Measurements from ENCODE around the gene C6orf132. TPM values are rescaled to one million over a fixed set of nuclear protein-coding genes. Genes with fewer than 3 reads are reported as not detected.

C6orf132 gene
- polyA plus RNA-seq, 2 donors, result 150 to 357 TPM

DNA sequence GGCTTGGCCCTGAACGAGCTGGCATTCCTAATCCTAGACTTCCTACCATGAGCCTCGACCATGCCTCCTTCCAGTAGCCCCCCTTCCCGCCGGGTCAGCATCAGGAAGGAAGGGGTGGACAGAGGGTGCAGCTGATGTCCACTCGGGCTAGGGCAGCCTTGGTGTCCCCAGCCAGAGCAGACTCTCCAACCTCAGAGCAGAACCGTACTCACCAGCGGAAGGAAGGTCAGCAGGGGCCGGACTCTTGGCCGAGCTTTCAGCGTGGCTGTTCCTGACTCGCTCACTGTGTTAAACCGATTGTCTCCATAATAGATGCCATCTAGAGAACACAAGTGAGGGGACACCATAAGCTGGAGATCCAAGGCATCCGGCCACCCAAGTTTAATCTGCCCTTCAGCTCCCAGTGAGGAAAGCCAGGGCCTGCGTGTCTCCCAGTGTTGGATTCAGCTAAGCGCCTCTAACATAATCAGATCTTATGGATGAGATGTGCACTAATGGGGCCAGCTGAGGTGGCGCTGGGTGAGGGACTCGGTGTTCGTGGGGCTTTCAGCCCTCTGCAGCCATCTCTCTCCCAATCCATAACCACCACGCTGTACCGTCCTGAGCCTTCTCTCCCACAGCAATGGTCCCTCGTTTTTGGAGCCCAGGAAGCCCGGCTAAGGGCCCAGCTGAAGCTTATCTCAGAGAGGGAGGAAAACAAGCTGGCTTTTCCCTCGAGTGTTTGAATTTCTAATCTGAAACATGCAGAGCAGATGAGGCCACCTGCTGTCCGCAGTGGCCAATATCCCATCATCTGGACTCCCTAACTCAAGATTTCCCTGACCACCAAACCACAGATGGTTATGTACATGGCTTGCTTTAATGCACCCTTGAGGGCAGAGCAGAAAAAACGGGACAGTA lies 13.7 kb downstream of the C6orf132 start:
- Histone ChIP-seq H3K27ac (ENCODE audit: low read depth in 2 of 2, low read length in 1 of 2) (peak overlapping the region in 1 of 2 donors; percentile 18), H3K36me3 (ENCODE audit: control insufficient read depth in 2 of 2, insufficient read depth in 2 of 2, low read length in 1 of 2) (peaks cover 0 to 33% of the 10 kb centered on the region in 2 donors), H3K4me1 (ENCODE audit: control insufficient read depth in 2 of 2, insufficient read depth in 2 of 2, low read length in 1 of 2) (peaks cover 5 to 15% of the 10 kb centered on the region in 2 donors), H3K27me3 (ENCODE audit: control insufficient read depth in 1 of 2, insufficient read depth in 2 of 2, low read length in 2 of 2) (no peaks in the 10 kb centered on the region), H3K4me3 (ENCODE audit: low read depth in 1 of 2, low read length in 2 of 2) (no peak overlapping the region), H3K9me3 (ENCODE audit: control insufficient read depth in 2 of 2, insufficient read depth in 1 of 2, low read depth in 1 of 2, low read length in 1 of 2) (no peaks in the 10 kb centered on the region)
- WGBS, 2 donors, result 79 to 82% methylated on average over 25 of the region's 25 CpGs

DNA sequence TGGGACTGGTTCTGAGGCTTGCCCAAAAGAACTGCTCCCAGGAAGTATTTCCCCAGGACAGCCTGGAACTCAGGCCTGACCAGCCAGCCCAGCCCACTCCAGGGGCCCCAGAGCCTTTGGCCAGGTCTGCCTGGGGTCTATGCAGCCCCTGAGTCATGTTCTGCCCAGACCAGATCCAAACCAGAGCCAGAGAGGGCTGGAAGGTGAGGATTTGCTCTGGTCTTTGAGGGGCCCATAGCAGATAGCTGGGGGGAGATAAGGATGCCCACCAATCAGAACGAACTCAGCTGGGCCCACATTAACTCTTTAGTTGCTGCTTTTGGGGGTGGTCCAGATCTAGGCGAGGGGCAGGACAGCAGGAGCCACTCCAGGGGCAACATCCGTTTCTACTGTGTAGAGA lies 16.8 kb downstream of the C6orf132 start:
- Histone ChIP-seq H3K9me3 (ENCODE audit: control insufficient read depth in 2 of 2, insufficient read depth in 1 of 2, low read depth in 1 of 2, low read length in 1 of 2) (no peaks in the 10 kb centered on the region), H3K4me3 (ENCODE audit: low read depth in 1 of 2, low read length in 2 of 2) (no peak overlapping the region), H3K36me3 (ENCODE audit: control insufficient read depth in 2 of 2, insufficient read depth in 2 of 2, low read length in 1 of 2) (peaks cover 0 to 30% of the 10 kb centered on the region in 2 donors), H3K27ac (ENCODE audit: low read depth in 2 of 2, low read length in 1 of 2) (peak overlapping the region; percentile 26 to 94), H3K27me3 (ENCODE audit: control insufficient read depth in 1 of 2, insufficient read depth in 2 of 2, low read length in 2 of 2) (no peaks in the 10 kb centered on the region), H3K4me1 (ENCODE audit: control insufficient read depth in 2 of 2, insufficient read depth in 2 of 2, low read length in 1 of 2) (peaks cover 5 to 29% of the 10 kb centered on the region in 2 donors)
- 69 to 73% methylated on average over 3 of the region's 3 CpGs for WGBS, 2 donors

DNA sequence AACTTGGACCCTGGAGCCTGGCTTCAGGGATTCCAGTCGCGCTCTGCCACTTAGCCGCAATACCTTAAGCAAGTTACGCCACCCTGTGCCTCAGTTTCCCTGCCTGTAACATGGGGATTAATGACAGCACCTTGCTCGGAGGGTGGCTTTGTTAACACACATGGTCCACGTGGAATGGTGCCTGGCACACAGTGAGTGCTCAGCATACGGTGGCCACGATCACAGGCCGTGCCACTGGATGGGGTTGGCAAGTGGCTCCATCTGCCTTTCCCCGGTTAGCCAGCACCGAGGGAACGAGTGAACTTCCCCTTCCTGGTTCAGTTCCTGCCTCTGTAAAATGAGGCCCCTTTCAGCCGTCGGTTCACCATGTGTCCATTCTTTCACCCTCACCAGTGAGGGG lies 17.2 kb downstream of the C6orf132 start:
- Histone ChIP-seq H3K27ac (ENCODE audit: low read depth in 2 of 2, low read length in 1 of 2) (peak overlapping the region; percentile 94 to 98), H3K4me1 (ENCODE audit: control insufficient read depth in 2 of 2, insufficient read depth in 2 of 2, low read length in 1 of 2) (peaks cover 4 to 29% of the 10 kb centered on the region in 2 donors)

GRCh38 chr6:42124223-42124836 lies 18.1 kb downstream of the C6orf132 start:
- no peaks in the 10 kb centered on the region for H3K27me3 ChIP-seq (ENCODE audit: control insufficient read depth in 1 of 2, insufficient read depth in 2 of 2, low read length in 2 of 2)

More for the DNA sequence above, 17.2 kb downstream of the C6orf132 start:
- peaks cover 0 to 28% of the 10 kb centered on the region in 2 donors for H3K36me3 ChIP-seq (ENCODE audit: control insufficient read depth in 2 of 2, insufficient read depth in 2 of 2, low read length in 1 of 2)
- no peaks in the 10 kb centered on the region for H3K9me3 ChIP-seq (ENCODE audit: control insufficient read depth in 2 of 2, insufficient read depth in 1 of 2, low read depth in 1 of 2, low read length in 1 of 2)
- no peaks in the 10 kb centered on the region for H3K27me3 ChIP-seq (ENCODE audit: control insufficient read depth in 1 of 2, insufficient read depth in 2 of 2, low read length in 2 of 2)
- no peak overlapping the region for H3K4me3 ChIP-seq (ENCODE audit: low read depth in 1 of 2, low read length in 2 of 2)
- WGBS, 2 donors, result 78 to 81% methylated on average over 14 of the region's 14 CpGs

DNA sequence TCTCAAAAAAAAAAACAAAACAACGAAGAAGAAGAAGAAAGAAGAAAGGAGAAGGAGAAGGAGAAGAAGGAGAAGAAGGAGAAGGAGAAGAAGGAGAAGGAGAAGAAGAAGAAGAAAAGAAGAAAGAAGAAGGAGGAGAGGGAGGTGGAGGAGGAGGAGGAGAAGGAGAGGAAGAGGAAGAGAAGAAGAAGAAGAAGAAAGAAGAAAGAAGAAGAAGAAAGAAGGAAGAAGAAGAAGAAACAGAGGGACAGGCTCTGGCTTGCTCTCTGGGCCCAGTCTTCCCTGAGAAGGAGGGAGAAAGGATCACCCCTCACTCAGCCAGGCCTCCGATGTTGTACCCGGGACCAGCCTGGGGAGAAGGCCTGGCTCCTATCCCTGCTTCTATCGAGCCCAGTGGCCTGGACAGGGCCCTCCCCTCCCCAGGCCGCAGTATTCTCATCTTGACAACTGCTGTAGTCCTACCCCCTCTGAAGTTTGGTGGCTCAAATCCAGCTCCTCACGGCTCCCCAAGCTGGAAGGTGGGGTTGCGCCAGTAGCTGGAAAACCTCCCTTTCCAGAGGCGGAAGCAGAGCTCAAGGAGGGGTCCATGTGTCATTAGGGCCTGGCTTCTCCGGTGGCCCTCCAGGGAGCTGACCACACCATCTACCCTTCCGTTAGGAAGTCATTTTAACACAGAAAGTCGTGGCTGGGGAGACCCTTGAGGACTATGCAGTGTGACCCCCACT lies 18.9 kb downstream of the C6orf132 start:
- WGBS, 2 donors, result 51 to 64% methylated on average over 11 of the region's 11 CpGs
- peaks cover 0 to 17% of the 10 kb centered on the region in 2 donors for H3K36me3 ChIP-seq (ENCODE audit: control insufficient read depth in 2 of 2, insufficient read depth in 2 of 2, low read length in 1 of 2)
- no peaks in the 10 kb centered on the region for H3K27me3 ChIP-seq (ENCODE audit: control insufficient read depth in 1 of 2, insufficient read depth in 2 of 2, low read length in 2 of 2)
- peaks cover under 1 to 29% of the 10 kb centered on the region in 2 donors for H3K4me1 ChIP-seq (ENCODE audit: control insufficient read depth in 2 of 2, insufficient read depth in 2 of 2, low read length in 1 of 2)
- no peak overlapping the region for H3K4me3 ChIP-seq (ENCODE audit: low read depth in 1 of 2, low read length in 2 of 2)
- peak overlapping the region; percentile 94 to 98 for H3K27ac ChIP-seq (ENCODE audit: low read depth in 2 of 2, low read length in 1 of 2)
- no peaks in the 10 kb centered on the region for H3K9me3 ChIP-seq (ENCODE audit: control insufficient read depth in 2 of 2, insufficient read depth in 1 of 2, low read depth in 1 of 2, low read length in 1 of 2)

More at GRCh38 chr6:42124223-42124836, 18.1 kb downstream of the C6orf132 start:
- Histone ChIP-seq H3K36me3 (ENCODE audit: control insufficient read depth in 2 of 2, insufficient read depth in 2 of 2, low read length in 1 of 2) (peaks cover 0 to 23% of the 10 kb centered on the region in 2 donors), H3K4me3 (ENCODE audit: low read depth in 1 of 2, low read length in 2 of 2) (no peak overlapping the region), H3K4me1 (ENCODE audit: control insufficient read depth in 2 of 2, insufficient read depth in 2 of 2, low read length in 1 of 2) (peaks cover 0 to 29% of the 10 kb centered on the region in 2 donors), H3K27ac (ENCODE audit: low read depth in 2 of 2, low read length in 1 of 2) (peak overlapping the region; percentile 94 to 98), H3K9me3 (ENCODE audit: control insufficient read depth in 2 of 2, insufficient read depth in 1 of 2, low read depth in 1 of 2, low read length in 1 of 2) (no peaks in the 10 kb centered on the region)
- 48 to 57% methylated on average over 9 of the region's 9 CpGs for WGBS, 2 donors

DNA sequence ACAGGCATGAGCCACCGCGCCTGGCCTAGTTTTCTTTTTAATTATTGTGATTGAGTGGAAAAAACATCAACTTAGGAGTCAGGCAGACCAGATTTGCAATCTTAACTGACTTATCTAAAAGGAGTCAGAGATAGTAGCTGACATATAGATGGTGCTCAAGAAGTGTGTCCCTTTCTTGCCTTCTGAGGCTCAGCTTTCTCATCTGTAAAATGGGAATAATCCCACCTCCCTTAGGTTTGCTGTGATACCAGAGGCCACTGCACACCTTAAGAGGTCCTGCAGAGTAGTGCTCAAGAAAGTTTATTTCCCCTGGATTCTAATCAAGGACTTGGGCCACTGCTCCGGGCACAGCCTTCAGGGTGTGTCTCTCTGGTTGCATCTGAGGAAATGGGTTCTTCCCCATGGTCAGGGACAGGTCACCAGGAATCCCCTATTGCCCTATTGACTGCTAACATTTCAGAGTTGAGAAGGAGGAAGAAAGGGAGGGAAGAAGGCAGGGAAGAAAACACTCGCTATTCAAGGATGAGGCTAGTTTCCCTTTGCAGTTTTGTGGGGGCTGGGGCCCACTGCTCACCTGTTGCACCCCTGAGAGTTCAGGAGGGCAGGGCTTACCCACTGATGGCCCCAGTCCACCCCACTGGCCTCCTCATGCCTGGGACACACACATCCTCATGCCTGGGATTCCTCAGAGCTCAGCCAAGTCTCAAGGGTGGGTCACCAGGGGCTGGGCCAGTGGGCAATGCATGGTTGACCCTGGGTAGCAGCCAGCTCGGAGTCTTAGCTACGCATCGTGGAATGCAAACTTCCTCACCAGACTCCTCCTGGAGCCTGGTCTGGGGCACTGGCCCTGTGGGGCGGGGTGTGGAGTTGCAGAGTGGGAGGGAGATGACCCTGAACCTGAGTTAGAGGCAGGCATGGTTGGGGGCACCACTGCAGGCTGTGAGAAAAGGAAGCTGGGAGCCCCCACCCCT lies 21.2 kb downstream of the C6orf132 start:
- 68 to 72% methylated on average over 8 of the region's 8 CpGs for WGBS, 2 donors
- Histone ChIP-seq H3K27ac (ENCODE audit: low read depth in 2 of 2, low read length in 1 of 2) (peak overlapping the region; percentile 67 to 92), H3K9me3 (ENCODE audit: control insufficient read depth in 2 of 2, insufficient read depth in 1 of 2, low read depth in 1 of 2, low read length in 1 of 2) (no peaks in the 10 kb centered on the region), H3K27me3 (ENCODE audit: control insufficient read depth in 1 of 2, insufficient read depth in 2 of 2, low read length in 2 of 2) (no peaks in the 10 kb centered on the region), H3K4me3 (ENCODE audit: low read depth in 1 of 2, low read length in 2 of 2) (no peak overlapping the region), H3K36me3 (ENCODE audit: control insufficient read depth in 2 of 2, insufficient read depth in 2 of 2, low read length in 1 of 2) (peaks cover 0 to 7% of the 10 kb centered on the region in 2 donors), H3K4me1 (ENCODE audit: control insufficient read depth in 2 of 2, insufficient read depth in 2 of 2, low read length in 1 of 2) (peaks cover 4 to 35% of the 10 kb centered on the region in 2 donors)

DNA sequence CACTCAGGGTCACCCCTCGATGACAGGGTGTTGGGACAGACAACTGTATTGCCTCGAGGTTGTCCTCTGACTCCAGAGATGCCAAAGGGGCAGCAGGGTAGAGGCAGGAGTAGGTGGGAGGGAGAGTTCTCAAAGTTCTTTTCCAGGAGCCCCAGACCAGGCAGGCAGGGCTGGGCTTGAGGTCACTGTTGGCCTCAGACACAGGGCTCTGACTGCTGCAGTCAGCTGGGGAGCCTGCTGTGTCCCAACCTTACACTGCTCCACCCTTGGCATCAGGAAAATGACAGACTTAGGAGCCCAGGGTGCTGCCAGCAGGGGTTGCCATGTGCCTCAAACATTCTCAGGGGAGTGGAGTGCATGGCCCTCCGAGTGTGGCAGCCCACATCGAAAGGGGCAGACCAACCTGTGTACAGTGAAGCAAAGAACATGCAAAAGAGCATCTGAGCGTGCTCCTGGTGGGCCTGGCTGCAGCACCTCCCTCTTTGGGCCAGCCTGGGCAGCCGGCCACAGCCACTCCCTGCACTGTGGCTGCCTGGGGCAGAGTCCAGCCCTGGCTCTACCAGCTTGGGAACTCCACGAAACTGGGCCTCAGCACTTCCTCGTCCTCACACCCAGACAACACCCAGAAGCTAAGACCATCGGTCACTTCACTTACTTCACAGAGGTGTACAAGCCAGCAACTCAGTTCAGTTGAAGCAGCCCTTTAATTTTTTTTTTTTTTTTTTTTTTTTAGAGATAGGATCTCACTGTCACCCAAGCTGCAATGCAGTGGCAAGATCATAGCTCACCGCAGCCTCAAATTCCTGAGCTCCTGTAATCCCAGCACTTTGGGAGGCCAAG lies 24.0 kb downstream of the C6orf132 start:
- Histone ChIP-seq H3K36me3 (ENCODE audit: control insufficient read depth in 2 of 2, insufficient read depth in 2 of 2, low read length in 1 of 2) (peaks cover 0 to 1% of the 10 kb centered on the region in 2 donors), H3K27ac (ENCODE audit: low read depth in 2 of 2, low read length in 1 of 2) (peak overlapping the region; percentile 88 to 98), H3K4me3 (ENCODE audit: low read depth in 1 of 2, low read length in 2 of 2) (no peak overlapping the region), H3K27me3 (ENCODE audit: control insufficient read depth in 1 of 2, insufficient read depth in 2 of 2, low read length in 2 of 2) (no peaks in the 10 kb centered on the region), H3K9me3 (ENCODE audit: control insufficient read depth in 2 of 2, insufficient read depth in 1 of 2, low read depth in 1 of 2, low read length in 1 of 2) (no peaks in the 10 kb centered on the region), H3K4me1 (ENCODE audit: control insufficient read depth in 2 of 2, insufficient read depth in 2 of 2, low read length in 1 of 2) (peaks cover 4 to 21% of the 10 kb centered on the region in 2 donors)
- 25 to 29% methylated on average over 10 of the region's 10 CpGs for WGBS, 2 donors

DNA sequence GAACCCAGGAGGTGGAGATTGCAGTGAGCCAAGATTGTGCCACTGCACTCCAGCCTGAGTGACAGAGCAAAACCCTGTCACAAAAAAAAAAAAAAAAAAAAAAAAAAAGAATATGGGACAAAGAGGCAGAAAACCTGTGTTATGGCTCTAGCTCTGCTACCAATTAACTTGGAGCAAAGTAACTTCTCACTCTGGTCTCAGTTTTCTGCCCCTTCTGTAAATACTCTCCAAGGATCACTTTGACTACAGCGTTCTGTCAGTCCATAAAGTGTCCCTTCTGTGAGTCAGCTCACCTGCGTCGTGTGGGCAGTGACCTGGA lies 24.6 kb downstream of the C6orf132 start:
- H3K4me3 ChIP-seq (ENCODE audit: low read depth in 1 of 2, low read length in 2 of 2), result no peak overlapping the region
- H3K36me3 ChIP-seq (ENCODE audit: control insufficient read depth in 2 of 2, insufficient read depth in 2 of 2, low read length in 1 of 2), result peaks cover 0 to 1% of the 10 kb centered on the region in 2 donors
- no peaks in the 10 kb centered on the region for H3K9me3 ChIP-seq (ENCODE audit: control insufficient read depth in 2 of 2, insufficient read depth in 1 of 2, low read depth in 1 of 2, low read length in 1 of 2)
- peak overlapping the region; percentile 88 to 98 for H3K27ac ChIP-seq (ENCODE audit: low read depth in 2 of 2, low read length in 1 of 2)
- peaks cover 4 to 21% of the 10 kb centered on the region in 2 donors for H3K4me1 ChIP-seq (ENCODE audit: control insufficient read depth in 2 of 2, insufficient read depth in 2 of 2, low read length in 1 of 2)
- H3K27me3 ChIP-seq (ENCODE audit: control insufficient read depth in 1 of 2, insufficient read depth in 2 of 2, low read length in 2 of 2), result no peaks in the 10 kb centered on the region
- 51 to 53% methylated on average over 3 of the region's 3 CpGs for WGBS, 2 donors
